GOT3 (cell line): Measurements from ENCODE around the gene TGM2.

ENCODE experiments used
- DNase-seq: peaks from one replicate; lab custom pipeline; 2025; ENCODE audit warnings: mixed read lengths; lab: John Stamatoyannopoulos, UW

Gene TGM2

DNA sequence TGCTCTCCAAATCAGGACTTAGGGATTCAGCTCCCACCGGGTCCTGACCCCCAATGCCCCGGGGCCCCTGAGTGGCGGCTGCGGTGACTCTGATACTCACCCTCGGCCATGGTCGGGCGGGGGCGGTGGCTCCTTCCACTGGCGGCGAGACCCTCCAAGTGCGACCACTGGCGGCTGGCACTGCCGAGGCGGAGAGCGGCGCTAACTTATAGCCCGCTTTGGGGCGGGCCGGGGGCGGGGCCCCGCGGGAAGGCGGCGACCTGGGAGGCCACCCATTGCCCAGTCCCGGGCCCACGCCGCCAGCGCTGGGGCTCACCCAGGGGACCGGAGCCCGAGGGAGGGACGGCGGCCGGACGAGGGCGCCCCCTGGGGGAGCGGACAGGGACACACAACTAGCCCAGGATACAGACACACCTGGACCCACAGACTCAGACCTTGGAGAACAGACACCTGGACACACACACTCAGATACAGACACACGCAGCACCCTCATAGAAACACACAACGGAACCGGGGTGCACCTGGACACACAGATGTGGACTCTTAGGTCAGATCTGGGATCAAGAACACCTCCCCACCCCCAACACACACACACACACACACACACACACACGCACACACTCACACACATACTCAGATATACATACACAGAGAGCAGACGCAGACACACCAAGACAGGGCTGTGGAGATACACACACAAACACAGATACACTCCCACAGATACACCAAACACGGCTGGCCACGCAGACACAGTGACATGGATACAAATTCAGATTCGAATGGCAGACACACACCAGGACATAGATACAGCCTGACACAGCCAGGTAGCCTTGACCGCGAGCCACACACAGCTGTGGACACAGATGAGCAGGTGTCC lies at the start of gene TGM2:
TGM2 (minus strand) TSS at position 182 of the 877 bp plus-strand sequence; CDS start at position 110, 72 bp downstream.
- DNase-seq, result no peak

DNA sequence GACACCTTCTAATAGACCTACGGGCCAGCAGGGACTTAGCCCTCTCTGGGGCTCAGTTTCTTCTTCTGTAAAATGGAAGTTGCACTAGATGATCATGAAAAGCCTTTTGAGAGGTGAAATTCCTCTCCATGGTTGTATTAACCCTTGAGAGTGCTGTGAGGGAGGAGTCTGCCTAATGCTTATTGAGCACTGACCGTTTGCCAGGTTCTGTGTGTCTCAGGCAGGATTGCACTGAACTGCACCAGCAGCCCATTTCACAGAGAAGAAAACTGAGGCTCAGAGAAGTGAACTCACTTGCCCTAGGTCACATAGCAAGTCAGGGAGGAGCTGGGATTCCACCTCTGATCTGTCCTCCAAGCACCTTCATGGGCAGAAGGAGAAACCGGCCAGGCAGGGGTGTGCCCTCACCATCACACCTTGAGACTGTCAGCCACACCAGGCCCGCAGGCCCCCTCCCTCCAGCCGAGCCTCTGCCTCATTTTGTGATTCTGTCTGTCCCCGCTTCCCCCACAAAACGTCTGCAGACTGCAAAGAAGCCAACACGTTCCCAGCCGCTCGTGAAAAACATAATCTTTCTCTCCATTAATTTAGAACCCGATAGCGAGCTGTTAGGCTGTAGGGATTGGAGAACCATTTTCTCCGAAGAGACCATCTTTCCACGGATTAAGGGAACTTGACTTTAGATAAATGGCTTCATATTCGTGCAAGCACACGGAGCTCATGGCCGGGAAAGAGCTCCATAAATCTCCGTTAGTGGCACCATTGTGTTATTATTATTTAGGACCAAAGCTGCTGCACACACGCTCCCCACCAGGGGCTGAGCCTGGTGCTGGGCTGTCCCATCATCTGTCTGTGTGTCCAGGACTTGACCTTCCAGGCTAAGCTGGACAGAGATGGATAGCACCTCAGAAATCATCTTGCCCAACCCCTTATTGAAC lies 49.5 kb upstream of the TGM2 start:
- no peak for DNase-seq

DNA sequence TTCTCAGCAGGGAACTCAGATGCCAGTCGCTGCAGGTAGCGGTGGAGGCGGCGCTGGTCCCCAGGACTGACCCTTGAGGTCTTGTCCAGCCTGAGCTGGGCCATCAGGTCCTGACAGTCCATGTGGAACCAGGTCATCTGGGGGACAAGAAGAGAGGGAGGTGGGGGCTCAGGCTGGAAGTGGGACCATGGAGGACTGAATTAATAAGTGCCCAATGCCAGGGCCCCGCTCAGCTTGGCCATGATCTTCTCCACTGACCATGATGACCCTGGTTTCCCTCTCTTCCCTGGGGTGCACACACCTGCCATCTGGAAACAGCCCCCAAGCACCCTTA lies 48.5 kb upstream of the TGM2 start:
- no peak for DNase-seq

DNA sequence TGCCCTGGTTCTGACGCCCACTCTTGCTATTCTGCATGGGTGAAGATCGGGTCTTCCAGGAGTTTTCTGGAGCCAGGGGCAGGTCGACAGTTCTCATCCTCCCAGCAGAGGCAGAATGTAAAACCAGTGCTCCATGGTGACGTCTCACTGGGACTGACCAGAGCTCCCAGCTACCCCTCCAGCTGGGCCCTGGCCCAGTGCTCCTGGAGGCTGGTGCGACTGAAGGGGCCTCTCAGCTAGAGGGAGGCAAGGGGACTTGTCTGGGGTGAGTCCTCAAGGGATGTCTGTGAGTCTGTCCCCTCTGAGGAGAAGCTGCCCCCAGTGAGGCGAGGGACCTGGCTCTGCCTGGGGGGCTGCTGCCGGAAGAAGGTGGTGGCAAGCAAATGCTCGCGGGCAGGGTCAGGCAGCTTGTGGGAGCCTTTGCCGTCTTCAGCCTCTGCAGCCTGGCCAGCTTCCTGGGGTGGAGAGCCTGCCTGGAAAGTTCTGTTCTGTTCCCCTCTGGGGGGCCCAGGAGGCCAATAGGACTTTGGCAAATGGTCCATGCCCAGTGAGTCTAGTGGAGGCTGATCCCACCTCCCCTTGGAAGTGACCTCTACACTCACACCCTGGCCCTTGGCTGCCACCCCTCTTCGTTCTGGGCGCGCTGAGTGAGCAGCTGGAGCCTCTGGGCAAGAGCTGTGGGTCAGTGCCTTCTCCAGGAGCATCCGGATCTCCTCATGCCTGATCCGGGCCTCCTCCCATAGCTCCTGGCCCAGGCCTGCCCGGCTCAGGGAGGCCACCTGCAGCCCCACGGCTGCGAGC lies 47.9 kb upstream of the TGM2 start:
- no peak for DNase-seq

DNA sequence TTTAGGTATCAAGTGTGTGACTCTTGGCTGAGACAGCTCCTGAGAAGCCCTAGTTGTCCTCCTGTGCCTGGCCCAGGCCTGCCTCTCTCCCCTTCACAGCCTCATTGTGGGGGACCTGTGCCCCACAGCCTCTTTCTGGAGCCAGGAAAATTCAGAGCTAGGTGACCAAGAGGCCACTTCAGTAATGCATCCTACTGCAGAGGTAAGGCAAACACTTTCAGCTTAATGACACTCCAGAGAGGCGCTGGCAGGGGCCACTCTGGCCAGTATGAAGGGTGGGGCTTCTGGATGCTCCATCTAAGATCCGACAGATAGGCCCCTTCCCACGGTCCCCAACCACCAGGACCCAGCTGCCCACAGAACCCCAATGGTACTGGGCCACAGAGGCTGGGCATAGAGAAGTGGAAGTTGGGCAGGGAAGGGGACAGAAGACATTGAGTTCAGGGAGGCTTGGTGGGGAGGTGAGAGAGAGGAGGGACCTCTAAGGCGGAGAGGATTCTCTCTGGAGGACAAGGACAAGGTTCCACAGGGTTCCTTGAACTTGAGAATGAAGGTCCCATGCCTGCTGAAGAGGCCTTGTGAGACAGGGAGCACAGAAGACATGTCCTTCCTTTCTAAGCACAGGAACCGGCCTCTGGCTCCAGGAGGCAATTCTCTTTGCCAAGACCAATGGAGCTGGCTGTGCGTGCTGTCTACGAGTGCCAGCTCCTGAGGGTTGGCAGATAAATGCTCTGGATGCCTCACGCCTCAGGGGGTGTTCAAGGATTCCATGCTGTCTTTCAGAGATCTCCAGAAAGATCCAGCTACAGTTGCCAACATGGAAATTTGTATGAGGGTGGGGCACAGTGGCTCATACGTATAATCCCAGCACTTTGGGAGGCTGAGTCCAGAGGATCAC lies 46.4 kb upstream of the TGM2 start:
- DNase-seq, result no peak

DNA sequence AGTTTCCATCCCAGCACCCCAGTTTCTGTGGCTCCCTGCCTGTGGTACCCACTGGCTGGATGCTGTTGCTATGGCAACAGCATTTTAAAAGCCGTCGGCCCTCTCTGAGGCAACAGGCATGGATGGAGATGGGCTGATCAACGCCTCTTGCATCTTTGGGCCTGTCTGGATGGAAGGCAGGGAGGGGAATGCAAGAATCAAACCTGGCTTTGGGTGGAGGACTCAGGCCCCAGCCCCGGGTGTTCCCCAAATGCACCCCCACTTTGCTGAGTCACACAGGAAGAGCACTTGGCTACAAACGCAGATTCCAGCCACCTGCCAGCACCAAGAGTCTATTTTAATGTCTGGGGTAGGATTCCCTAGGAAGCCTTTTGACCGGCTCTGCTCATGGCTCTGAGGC lies 45.7 kb upstream of the TGM2 start:
- DNase-seq, result no peak

DNA sequence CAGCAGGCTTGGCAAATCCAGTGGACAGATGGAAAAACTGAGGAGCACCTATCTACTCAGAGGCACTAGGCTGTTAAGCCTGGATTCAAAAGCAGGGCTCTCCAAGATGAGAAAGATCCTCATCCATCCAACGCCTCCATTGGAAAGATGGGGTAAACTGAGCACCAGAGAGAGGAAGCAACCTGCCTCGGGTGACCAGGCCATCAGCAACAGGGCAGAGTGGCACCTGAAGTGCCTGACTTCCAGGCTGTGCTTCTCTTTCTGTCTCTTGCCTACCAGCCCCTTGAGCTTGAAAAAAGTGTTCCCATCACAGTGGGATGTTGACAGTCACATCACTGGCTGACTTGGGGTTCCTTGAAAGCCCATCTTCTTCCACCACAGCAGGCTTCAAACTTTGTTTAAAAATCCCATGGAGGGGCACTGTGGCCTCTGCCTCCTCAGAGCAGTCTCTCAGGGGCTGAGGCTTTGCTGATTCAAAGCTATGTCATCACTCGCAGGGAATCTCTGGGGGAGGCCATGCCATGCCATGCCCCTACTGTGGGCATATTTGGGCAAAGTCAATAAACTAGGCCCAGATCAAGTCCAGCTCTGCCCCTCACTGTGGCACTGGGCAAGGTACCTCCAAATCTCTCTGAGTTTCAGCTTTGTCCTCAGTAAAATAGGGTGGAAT lies 44.8 kb upstream of the TGM2 start:
- DNase-seq, result no peak

DNA sequence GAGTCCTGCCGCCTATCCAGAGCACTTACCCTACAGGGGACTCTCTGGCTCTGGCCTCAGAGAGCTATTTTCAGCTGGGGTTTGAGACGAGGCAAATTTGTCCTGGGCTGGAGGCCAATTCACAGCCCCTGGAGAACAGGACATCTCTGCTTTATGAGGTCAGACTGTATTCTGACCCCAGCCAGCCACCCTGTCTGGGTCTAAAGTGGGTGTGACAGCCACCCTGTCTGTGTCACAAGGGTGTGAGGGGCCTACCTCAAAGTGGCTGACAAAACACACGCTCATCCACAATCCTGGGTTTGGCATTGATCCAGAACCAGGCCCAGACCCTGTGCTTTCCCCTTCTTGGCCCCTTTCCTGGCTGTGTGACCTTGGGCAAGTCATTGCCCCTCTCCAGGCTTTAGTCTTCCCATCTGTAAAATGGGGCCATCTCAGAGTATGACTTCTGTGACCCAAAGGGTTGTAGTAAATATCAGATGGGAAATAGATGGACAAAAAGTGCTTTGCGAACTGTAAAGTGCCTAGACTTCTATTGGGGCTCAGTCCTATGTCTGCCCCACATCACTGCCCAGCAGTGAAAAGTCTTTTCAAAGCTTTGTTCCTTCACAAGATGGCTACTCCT lies 44.1 kb upstream of the TGM2 start:
- DNase-seq, result no peak

DNA sequence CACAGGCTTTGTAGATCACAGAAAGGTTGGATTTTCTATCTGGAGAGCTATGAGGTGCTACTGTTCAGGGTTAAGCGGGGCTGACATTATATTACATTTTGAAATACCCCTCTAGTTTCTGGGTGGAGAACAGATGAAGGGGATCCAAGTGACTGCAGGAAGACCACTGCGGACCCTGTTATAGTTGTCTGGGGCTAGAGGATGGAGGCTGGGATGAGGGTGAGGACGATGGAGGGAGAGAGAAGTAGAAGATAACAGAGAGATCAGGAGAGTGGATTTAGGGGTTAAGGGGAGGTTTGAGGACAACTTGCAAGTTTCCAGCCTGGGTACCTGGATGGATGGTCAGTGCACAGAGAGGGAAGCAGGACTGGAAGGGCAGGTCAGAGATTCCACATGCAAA lies 43.5 kb upstream of the TGM2 start:
- DNase-seq, result no peak

DNA sequence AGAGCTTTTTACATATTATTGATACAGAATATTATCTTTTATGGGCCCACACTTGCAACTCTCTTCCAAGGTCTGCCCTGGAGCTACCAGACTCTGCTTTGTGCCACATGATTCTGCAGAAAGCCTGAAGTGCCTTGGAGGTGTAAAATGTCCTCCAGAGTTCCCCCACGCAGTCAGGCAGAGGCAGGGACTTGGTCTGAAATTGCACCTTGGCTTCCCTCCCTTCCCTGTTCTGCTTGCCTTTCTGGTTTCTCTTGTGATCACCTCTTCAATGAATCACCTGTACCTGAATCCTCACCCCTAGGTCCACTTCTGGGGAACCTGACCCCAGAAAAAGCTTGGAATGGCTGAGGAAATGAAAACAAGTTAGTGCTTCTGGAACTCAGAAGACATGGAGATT lies 43.0 kb upstream of the TGM2 start:
- no peak for DNase-seq

DNA sequence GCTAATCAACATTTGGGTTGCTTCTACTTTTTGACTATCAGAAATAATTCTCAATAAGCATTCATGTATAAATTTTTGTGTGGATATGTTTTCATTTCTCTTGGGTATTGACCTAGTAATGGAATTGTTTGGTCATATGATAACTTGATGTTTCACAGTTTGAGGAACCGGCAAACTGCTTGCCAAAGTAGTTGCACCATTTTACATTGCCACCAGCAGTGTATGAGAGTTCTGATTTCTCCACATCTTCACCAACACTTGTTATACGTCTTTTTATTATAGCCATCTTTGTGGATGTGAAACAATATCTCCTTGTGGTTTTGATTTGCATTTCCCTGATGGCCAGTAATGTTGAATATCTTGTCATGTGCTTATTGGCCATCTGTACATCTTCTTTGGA lies 42.6 kb upstream of the TGM2 start:
- DNase-seq, result no peak

DNA sequence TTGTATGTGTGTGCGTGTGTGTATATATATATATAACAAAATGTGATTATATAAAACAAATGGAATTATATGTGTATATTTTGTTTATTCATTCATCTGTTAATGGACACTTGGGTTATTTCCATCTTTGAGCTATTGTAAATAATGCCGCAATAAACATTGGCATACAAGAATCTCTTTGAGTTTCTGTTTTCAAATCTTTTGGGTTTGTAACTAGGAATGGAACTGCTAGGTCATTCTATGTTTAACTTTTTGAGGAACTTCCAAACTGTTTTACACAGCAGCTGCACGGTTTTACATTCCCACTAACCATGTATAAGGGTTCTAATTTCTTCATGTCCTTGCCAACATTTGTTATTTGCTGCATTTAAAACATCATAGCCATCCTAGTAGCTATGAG lies 39.9 kb upstream of the TGM2 start:
- DNase-seq, result no peak

DNA sequence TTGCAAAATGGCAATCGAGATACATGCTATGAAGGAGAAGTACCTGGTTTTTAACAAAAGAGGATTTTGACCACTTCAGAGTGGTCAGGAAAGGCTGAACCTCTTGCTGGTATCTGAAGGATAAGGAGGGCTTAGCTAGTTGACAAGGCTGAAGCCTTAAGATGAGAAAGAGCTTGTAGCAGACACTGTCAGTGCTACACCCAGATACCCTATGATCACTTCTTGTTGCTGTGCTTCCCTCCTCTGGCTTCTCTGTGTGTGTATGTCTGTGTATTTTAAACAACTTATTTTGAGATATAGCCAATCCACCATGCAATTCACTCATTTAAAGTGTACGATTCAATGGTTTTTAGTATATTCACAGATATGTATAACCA lies 38.9 kb upstream of the TGM2 start:
- DNase-seq, result no peak

DNA sequence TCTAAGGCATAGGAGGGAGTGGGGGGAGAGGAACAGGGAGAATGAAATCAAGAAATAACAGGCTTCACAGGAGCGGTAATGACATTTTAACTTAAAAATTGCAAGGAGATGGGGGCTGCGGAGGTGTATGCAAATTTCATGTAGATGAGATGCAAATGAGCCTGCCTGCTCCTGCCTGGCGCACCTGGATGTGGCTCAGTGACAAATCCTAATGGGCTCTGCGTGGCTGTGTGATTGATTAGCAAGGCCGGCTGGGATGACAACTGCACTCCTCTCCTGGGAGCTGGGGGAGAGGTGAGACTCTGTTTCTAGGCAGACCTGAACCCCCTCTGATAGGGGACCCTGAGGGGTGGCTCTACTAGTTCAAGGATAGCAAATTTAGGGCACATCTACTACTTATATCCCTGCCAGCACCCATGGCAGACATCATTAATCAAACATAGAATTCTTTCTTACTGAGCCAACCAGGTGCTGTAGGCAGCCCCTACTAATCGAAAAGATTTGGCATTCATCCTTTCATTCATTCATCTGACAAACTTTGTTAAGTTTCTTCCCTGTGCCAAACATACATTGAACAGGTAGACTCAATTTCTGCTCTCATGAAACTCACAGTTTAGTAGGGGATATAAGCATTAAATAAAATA lies 38.4 kb upstream of the TGM2 start:
- DNase-seq, result no peak

DNA sequence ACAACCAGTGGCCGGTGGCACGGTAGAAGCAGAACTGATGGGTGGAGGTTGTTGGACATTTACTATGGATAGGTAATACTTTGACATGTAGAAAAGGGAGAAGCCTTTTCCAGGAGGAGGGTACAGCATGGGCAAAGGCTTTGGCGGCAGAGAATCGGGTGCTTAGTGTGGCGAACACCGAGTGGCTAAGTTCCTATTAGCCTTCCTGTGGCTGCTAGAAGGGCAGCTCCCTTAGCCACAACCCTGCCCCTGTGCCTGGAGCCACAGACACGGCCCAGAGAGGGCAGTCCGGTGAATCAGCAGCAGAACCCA lies 37.9 kb upstream of the TGM2 start:
- DNase-seq, result no peak

DNA sequence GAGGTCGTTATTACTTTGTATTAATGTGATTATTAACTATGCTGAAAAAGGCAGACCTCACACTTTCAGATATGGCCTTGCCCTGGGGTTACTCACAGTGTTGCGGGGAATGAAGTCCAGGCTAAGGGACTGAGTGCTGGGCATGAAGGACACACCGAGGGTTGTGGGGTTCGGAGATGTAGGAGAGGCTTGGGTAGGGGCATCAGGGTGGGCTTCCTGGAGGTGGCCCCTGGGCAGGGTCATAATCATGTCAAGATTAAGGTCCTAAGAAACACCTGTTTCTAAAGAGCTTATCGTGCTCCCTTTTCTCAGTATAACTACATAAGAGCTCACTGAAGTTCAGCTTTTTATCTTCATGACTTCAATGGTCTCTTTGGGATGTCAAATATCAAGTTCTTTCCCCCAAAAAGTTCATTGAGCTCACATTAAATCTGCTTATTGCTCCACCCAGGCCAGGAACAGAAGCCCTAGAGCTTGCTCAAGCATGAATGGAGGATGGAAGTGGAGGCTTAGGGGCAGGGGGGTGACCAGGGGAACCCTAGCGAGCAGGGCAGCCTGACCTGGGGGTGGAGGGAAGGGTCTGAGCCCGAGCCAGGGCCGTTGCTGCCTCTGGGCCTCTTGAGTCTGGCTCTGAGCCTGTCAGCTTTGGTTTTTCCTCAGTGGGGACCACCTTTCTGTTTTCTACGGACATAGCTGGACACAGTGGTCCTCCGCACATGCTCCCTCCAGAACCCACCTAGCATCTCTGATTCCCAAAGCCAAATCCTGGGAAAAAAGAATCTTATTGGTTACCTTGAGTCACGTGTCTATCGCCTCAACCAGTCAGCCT lies 37.3 kb upstream of the TGM2 start:
- no peak for DNase-seq

DNA sequence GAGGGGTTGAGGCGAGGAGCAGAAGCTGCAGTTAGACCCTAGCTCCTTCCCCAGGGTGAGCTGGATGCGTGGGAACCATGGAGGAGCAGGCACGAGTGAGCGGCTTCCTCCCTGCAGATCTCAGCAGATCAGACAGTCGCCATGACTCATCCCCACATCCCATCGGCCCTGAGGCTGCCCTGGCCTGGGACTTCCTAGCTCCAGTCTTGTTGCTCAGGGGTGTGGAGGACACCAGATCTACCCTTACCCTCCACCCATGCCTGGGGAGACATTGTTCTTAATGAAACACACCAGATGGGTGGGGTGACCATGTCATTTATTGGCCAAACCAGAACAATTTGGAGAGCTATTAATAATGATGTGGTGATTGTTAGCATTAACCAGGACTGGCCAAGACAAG lies 36.3 kb upstream of the TGM2 start:
- no peak for DNase-seq

DNA sequence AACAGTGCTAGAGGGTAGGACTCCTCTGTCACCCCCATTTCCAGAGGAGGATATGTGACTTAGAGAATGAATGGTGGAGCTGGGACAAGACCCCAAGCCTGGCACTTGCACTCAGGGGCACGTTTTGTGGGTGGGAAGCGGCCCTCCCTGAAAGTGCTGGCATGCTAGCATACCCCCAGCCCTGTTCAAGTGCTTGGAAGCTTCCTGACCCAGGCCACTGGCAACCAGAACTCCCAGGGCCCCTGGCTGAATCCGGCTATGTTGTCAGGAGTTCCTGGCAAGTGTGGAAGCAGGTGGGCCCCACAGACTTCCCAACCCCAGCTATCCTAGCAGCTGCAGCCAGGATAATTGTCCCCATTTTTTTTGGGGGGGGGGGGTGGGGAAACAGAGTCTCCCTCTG lies 35.6 kb upstream of the TGM2 start:
- no peak for DNase-seq
